ENCODE results near the gene PNMT. TPM values are rescaled to one million over a fixed set of nuclear protein-coding genes. Genes with fewer than 3 reads are reported as not detected.

Gene PNMT
- total and polyA plus RNA-seq, 7 donors: 1.2 to 5.4 (median 2.8) TPM

DNA sequence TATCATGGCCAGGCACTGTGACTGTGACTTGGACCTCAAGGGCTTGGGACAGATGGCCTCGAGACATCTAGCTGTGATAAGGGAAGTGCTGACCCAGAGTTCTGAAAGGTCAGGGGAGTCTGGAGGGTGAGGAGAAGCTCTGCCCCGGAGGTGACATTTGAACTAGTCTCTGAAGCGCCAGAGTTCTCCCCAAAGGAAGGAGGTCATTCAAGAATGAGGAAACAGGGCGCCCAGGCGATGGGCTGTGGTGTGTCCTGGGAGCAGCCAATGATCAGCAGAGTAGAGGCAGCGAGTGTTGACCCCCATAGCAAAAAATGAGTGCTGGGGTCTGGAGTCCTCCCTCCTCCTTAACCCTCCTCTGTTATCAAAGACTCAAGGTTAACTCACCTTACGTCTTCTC is 26.4 kb upstream of the PNMT start:
- Histone ChIP-seq H3K27ac (no peak overlapping the region), H3K27me3 (no peaks in the 10 kb centered on the region), H3K4me3 (no peak overlapping the region), H3K4me1 (peaks cover 0 to 54% (median 36%) of the 10 kb centered on the region in 4 donors), H3K36me3 (no peaks in the 10 kb centered on the region), H3K9me3 (no peaks in the 10 kb centered on the region)
- intact Hi-C loops (cut with DNase I): no loop called here
- 80 to 81% methylated on average over 7 of the region's 7 CpGs for WGBS, 2 donors
- no peak for DNase-seq
- TF ChIP-seq POLR2A (IDR thresholded peaks at IDR 0.05): no peak
- no peak for TF ChIP-seq EP300 (IDR thresholded peaks at IDR 0.05)
- TF ChIP-seq, protein P1, sequence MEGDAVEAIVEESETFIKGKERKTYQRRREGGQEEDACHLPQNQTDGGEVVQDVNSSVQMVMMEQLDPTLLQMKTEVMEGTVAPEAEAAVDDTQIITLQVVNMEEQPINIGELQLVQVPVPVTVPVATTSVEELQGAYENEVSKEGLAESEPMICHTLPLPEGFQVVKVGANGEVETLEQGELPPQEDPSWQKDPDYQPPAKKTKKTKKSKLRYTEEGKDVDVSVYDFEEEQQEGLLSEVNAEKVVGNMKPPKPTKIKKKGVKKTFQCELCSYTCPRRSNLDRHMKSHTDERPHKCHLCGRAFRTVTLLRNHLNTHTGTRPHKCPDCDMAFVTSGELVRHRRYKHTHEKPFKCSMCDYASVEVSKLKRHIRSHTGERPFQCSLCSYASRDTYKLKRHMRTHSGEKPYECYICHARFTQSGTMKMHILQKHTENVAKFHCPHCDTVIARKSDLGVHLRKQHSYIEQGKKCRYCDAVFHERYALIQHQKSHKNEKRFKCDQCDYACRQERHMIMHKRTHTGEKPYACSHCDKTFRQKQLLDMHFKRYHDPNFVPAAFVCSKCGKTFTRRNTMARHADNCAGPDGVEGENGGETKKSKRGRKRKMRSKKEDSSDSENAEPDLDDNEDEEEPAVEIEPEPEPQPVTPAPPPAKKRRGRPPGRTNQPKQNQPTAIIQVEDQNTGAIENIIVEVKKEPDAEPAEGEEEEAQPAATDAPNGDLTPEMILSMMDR (IDR thresholded peaks at IDR 0.05): no peak
- TF ChIP-seq POLR2AphosphoS5 (IDR thresholded peaks at IDR 0.05): no peak

DNA sequence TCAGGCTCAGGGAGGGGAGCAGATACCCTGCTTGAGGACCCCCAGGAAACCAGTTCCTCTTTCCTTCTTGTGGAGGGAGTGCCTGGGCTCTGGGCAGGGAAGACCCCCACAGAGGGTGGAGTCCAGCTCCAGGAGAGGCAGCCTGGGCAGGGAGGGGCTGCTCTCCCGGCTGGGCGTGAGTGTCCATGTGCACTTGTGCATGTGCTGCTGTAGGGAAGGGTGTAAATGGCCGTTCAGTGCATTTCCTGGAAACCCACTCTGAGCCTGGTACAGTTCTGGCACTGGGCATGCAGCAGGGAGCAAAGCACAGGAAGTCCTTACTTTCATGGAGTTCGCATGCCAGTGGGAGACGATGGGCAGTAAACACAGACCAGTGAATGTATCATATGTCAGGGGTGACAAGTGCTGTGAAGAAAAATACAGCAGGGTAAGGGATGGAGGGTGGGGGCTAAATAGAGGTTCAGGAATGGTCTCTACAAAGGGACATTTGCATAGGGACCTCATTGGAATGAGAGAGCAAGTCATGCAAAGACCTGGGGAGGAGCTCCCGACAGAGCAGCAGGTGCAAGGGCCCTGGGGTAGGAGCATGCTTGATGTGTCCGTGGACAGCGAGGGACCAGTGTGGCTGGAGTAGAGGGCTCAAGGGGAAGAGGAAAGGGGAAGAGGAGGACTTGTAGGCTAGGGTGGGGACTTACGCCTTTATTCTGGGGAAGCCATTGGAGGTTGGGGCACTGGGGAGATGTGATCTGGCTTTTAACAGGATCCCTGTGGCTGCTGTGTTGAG is 25.8 kb upstream of the PNMT start:
- 82 to 86% methylated on average over 9 of the region's 9 CpGs for WGBS, 2 donors
- intact Hi-C loops (cut with DNase I): no loop called here
- no peak for TF ChIP-seq EP300 (IDR thresholded peaks at IDR 0.05)
- no peak for TF ChIP-seq POLR2AphosphoS5 (IDR thresholded peaks at IDR 0.05)
- no peak for TF ChIP-seq POLR2A (IDR thresholded peaks at IDR 0.05)
- TF ChIP-seq, protein P1 (IDR thresholded peaks at IDR 0.05): no peak
- DNase-seq: no peak
- H3K9me3 ChIP-seq: no peaks in the 10 kb centered on the region
- H3K4me1 ChIP-seq: peaks cover 0 to 52% (median 36%) of the 10 kb centered on the region in 4 donors
- H3K4me3 ChIP-seq: no peak overlapping the region
- H3K27me3 ChIP-seq: no peaks in the 10 kb centered on the region
- H3K27ac ChIP-seq: no peak overlapping the region
- H3K36me3 ChIP-seq: no peaks in the 10 kb centered on the region

DNA sequence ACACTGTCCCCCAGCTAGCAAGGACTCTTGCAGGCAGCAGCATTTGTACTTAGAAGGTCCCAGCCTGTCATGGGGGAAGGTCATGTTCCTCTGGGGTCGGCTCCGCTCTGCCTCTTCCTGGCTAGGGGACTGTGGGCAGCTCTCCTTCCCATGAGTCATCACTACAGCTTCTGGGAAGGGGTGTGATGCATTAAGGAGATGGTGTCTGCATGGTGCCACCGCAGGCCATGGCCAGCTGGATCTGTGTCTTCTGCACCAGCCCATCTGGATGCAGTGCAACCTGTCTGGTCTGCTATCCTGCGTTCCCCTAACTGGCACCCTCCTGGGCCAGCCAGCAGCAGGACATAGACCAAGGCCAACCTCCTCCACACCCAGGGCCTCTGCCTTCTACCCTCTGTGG is 25.0 kb upstream of the PNMT start:
- intact Hi-C loops (cut with DNase I): no loop called here
- Histone ChIP-seq H3K36me3 (no peaks in the 10 kb centered on the region), H3K9me3 (no peaks in the 10 kb centered on the region), H3K4me1 (peaks cover 0 to 44% (median 29%) of the 10 kb centered on the region in 4 donors), H3K27me3 (no peaks in the 10 kb centered on the region), H3K4me3 (no peak overlapping the region), H3K27ac (no peak overlapping the region)
- TF ChIP-seq, protein P1 (IDR thresholded peaks at IDR 0.05): no peak
- TF ChIP-seq POLR2AphosphoS5 (IDR thresholded peaks at IDR 0.05) (no peak), EP300 (IDR thresholded peaks at IDR 0.05) (no peak), POLR2A (IDR thresholded peaks at IDR 0.05) (no peak)
- WGBS, 2 donors: 82 to 84% methylated on average over 4 of the region's 4 CpGs
- DNase-seq: no peak

DNA sequence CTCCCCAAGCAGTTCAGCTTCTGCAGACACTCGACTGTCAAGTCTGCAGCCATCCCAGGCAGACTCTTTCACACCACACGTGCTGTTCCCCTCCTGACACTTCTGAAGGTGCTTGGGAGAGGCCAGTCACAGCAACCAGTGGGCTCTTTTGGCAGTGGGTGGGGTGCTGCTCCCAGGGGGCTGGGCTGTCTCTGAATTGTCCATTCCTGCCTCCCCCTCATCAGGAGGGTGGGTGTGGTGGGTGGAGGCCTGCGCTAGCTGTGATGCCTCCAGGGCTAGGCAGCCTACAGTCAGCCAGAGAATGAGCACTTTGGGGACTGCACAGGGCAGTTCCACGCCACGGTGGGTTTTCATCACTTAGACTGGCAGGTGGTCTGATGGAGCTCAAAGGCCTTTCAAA is 21.0 kb upstream of the PNMT start:
- Histone ChIP-seq H3K27me3 (no peaks in the 10 kb centered on the region), H3K4me1 (peaks cover 0 to 11% (median 2%) of the 10 kb centered on the region in 4 donors), H3K9me3 (no peaks in the 10 kb centered on the region), H3K27ac (no peak overlapping the region), H3K4me3 (no peak overlapping the region), H3K36me3 (no peaks in the 10 kb centered on the region)
- intact Hi-C loops (cut with DNase I): no loop called here
- WGBS, 2 donors: 85 to 86% methylated on average over 5 of the region's 5 CpGs
- no peak for DNase-seq
- TF ChIP-seq, protein P1 (IDR thresholded peaks at IDR 0.05): no peak
- TF ChIP-seq POLR2AphosphoS5 (IDR thresholded peaks at IDR 0.05) (no peak), EP300 (IDR thresholded peaks at IDR 0.05) (no peak), POLR2A (IDR thresholded peaks at IDR 0.05) (no peak)
